Measurements from ENCODE around the gene HNRNPK. TPM values are rescaled to one million over a fixed set of nuclear protein-coding genes. Genes with fewer than 3 reads are reported as not detected.

Gene HNRNPK
- total and polyA plus RNA-seq, 2 of the 13 experiments (the other 11 are each of a cell fraction or from before 2014, with no cell fraction given) = 321 to 712 TPM

- ChIA-PET POLR2A (no interaction called here), CTCF (ENCODE audit: low intra/inter-chr PET ratio, low total read pairs) (no interaction called here)
- TF ChIP-seq PRMT3 (CRISPR knock-in tag; IDR thresholded peaks at IDR 0.05; ENCODE audit: borderline replicate concordance, low read depth) = no peak
- TF ChIP-seq PTBP1 (IDR thresholded peaks at IDR 0.05; ENCODE audit: low read depth, low read length, poor library complexity, severe bottlenecking) = no peak
- no peak for TF ChIP-seq NFYC (CRISPR knock-in tag; IDR thresholded peaks at IDR 0.05)
- TF ChIP-seq HNRNPLL (IDR thresholded peaks at IDR 0.05; ENCODE audit: low read depth, low read length, poor library complexity, severe bottlenecking) = no peak
- no peak for TF ChIP-seq SMARCE1 (IDR thresholded peaks at IDR 0.05; ENCODE audit: borderline replicate concordance)
- no peak for TF ChIP-seq GMEB1 (CRISPR knock-in tag; IDR thresholded peaks at IDR 0.05; ENCODE audit: borderline replicate concordance)
- TF ChIP-seq NCOA5 (CRISPR knock-in tag; IDR thresholded peaks at IDR 0.05) = no peak
- no peak for TF ChIP-seq PHB2 (IDR thresholded peaks at IDR 0.05; ENCODE audit: partially characterized antibody)
- no peak for TF ChIP-seq HCFC1 (IDR thresholded peaks at IDR 0.05; ENCODE audit: low read depth, low read length)
- no peak for TF ChIP-seq ZC3H13 (CRISPR knock-in tag; IDR thresholded peaks at IDR 0.05)
- no peak for TF ChIP-seq PHF5A (CRISPR knock-in tag; IDR thresholded peaks at IDR 0.05; ENCODE audit: low read depth, unreplicated experiment)
- no peak for TF ChIP-seq PAXIP1 (CRISPR knock-in tag; conservative IDR thresholded peaks at IDR 0.05)
- no peak for TF ChIP-seq PAX8 (CRISPR knock-in tag; IDR thresholded peaks at IDR 0.05; ENCODE audit: borderline replicate concordance)
- TF ChIP-seq ZGPAT (CRISPR knock-in tag; IDR thresholded peaks at IDR 0.05) = no peak
- Histone ChIP-seq H3K4me1 (ENCODE audit: insufficient read depth, low read length) (no peaks in the 10 kb centered on the region), H3K36me3 (replicated peaks in 1 of 2; ENCODE audit: control insufficient read depth in 1 of 2, insufficient read depth in 2 of 2, low read length in 2 of 2) (peaks cover 0 to 23% of the 10 kb centered on the region in 2 experiments; a peak in 4 of 5 replicates), H3K9me3 (ENCODE audit: low read length) (no peaks in the 10 kb centered on the region), H2AFZ (ENCODE audit: low read length) (no peak overlapping the region), H3K4me2 (ENCODE audit: low read depth, low read length) (no peak overlapping the region), H3K27ac (ENCODE audit: extremely low read length, insufficient read depth, low read length) (no peak overlapping the region), H3K27me3 (ENCODE audit: control insufficient read depth in 1 of 2, insufficient read depth in 2 of 2, low read length in 2 of 2) (no peaks in the 10 kb centered on the region), H3K79me2 (ENCODE audit: insufficient read depth, low read length) (peaks cover 8% of the 10 kb centered on the region), H3K4me3 (replicated peaks in 1 of 3; ENCODE audit: insufficient read depth in 1 of 3, low read depth in 2 of 3, low read length in 3 of 3) (no peak overlapping the region), H4K20me1 (ENCODE audit: insufficient read depth, low read length) (no peaks in the 10 kb centered on the region), H3K9ac (ENCODE audit: insufficient read depth, low read depth, low read length) (no peak overlapping the region)
- WGBS (ENCODE audit: low lambda C conversion rate) = 91% methylated on average over 2 of the region's 2 CpGs
- FAIRE-seq (no peak), DNase-seq (ENCODE audit: low spot score) (no peak), ATAC-seq (no peak)
- no TSS peak for BruUV-seq (replicated peaks)
- in situ Hi-C loops (cut with HindIII; ENCODE audit: extremely low pct_ligation_motif_present, low pct_unique_long_range_greater_than_20kb) (no loop called here), intact Hi-C loops (cut with micrococcal nuclease; ENCODE audit: unreplicated experiment) (no loop called here)
Measured at GRCh38 chr9:83999141-83999918, 19.3 kb upstream of the HNRNPK start.

All from HepG2 (cell line).